Hepatocyte (in vitro differentiated cells): ENCODE measurements around the gene C15orf62. TPM values are rescaled to one million over a fixed set of nuclear protein-coding genes. Genes with fewer than 3 reads are reported as not detected.

Source experiments
- DNase-seq: peaks from one replicate; pipeline ENCODE4 v3.0.0-alpha.2; 2016; ENCODE audit warnings: low spot score
- H2AFZ ChIP-seq: fragments of 200-600 bp; sonication (generic); 2 replicates; pipeline ENCODE4 v1.6.0; 2016; ENCODE audit warnings: antibody characterized with exemption, mild to moderate bottlenecking
- H3K27ac ChIP-seq: fragments of 200-600 bp; sonication (generic); 2 replicates; pipeline ENCODE4 v1.5.1; 2016; ENCODE audit warnings: mild to moderate bottlenecking
- H3K27me3 ChIP-seq: fragments of 200-600 bp; sonication (generic); 2 replicates; pipeline ENCODE4 v1.6.1; 2016
- H3K36me3 ChIP-seq: fragments of 200-600 bp; sonication (generic); replicated peaks from 2 replicates; pipeline ENCODE4 v1.5.1; 2016; ENCODE audit warnings: low read depth; ENCODE audit not compliant: insufficient read depth
- H3K4me1 ChIP-seq: fragments of 200-600 bp; sonication (generic); 2 replicates; pipeline ENCODE4 v1.5.1; 2016; ENCODE audit warnings: mild to moderate bottlenecking, moderate library complexity; ENCODE audit not compliant: insufficient read depth
- H3K4me2 ChIP-seq: fragments of 200-600 bp; sonication (generic); 2 replicates; pipeline ENCODE4 v1.6.0; 2016
- H3K4me3 ChIP-seq: fragments of 200-600 bp; sonication (generic); 2 replicates; pipeline ENCODE4 v1.5.1; 2016; ENCODE audit warnings: mild to moderate bottlenecking
- H3K79me2 ChIP-seq: fragments of 200-600 bp; sonication (generic); 2 replicates; pipeline ENCODE4 v1.6.0; 2017; ENCODE audit warnings: mild to moderate bottlenecking
- H3K9me2 ChIP-seq: fragments of 200-600 bp; sonication (generic); replicated peaks from 2 replicates; pipeline ENCODE4 v1.6.0; 2017; ENCODE audit warnings: mild to moderate bottlenecking; ENCODE audit not compliant: insufficient read depth
- H3K9me3 ChIP-seq: fragments of 200-600 bp; sonication (generic); 2 replicates; pipeline ENCODE4 v1.5.1; 2016; ENCODE audit warnings: low read depth, mild to moderate bottlenecking
- H4K20me1 ChIP-seq: fragments of 200-600 bp; sonication (generic); 2 replicates; pipeline ENCODE4 v1.6.0; 2016; ENCODE audit warnings: mild to moderate bottlenecking; ENCODE audit not compliant: insufficient read depth, poor library complexity, severe bottlenecking
- CTCF ChIP-seq: fragments of 200-600 bp; sonication (generic); IDR thresholded peaks from 2 replicates; pipeline ENCODE4 v1.5.1; 2016; ENCODE audit warnings: antibody characterized with exemption, mild to moderate bottlenecking; ENCODE audit not compliant: poor library complexity
- EZH2 ChIP-seq: fragments of 200-600 bp; sonication (generic); IDR thresholded peaks from 2 replicates; pipeline ENCODE4 v1.6.1; 2016; ENCODE audit warnings: antibody characterized with exemption, mild to moderate bottlenecking, borderline replicate concordance
- EZH2phosphoT487 ChIP-seq: fragments of 200-600 bp; sonication (generic); IDR thresholded peaks from one replicate; pipeline ENCODE4 v1.6.1; 2018; ENCODE audit warnings: antibody characterized with exemption, mild to moderate bottlenecking, low read depth, moderate library complexity; ENCODE audit not compliant: unreplicated experiment, severe bottlenecking
- WGBS: methylation state at CpG from one replicate; pipeline ENCODE4 v1.1.6; 2016; ENCODE audit warnings: low lambda C conversion rate; ENCODE audit errors: missing lambda C conversion rate; 5-methylcytosine and 5-hydroxymethylcytosine counted together
- polyA plus RNA-seq: library from polyadenylated mRNA; unstranded; fragments of >200 nt; fragmentation: Nextera tagmentation; extraction: Ambion mirVana; gene quantifications from 2 replicates; pipeline ENCODE4 v1.2.1, GENCODE V29; 2016
- total RNA-seq: library from RNA; depleted of rRNA; stranded (reverse); fragments of >200 nt; gene quantifications from 2 replicates; pipeline ENCODE4 v1.2.3, GENCODE V29; 2014

Gene C15orf62
- total and polyA plus RNA-seq, 2 experiments from 2014 or later: 0.43 to 0.97 TPM

- no peaks in the 10 kb centered on the region for H3K9me3 ChIP-seq
- H3K27me3 ChIP-seq: no peaks in the 10 kb centered on the region
- no peak overlapping the region for H3K4me2 ChIP-seq
- peaks cover 33% of the 10 kb centered on the region for H3K79me2 ChIP-seq
- no peak for TF ChIP-seq EZH2
- TF ChIP-seq CTCF: peak; percentile 67
- no peak for TF ChIP-seq EZH2phosphoT487
- no peaks in the 10 kb centered on the region for H3K9me2 ChIP-seq
- peak; percentile 86 for DNase-seq
- 64% methylated on average over 8 of the region's 8 CpGs for WGBS
- H4K20me1 ChIP-seq: no peaks in the 10 kb centered on the region
- peaks cover 12% of the 10 kb centered on the region for H3K4me1 ChIP-seq
- H2AFZ ChIP-seq: no peak overlapping the region
- no peak overlapping the region for H3K27ac ChIP-seq
- H3K36me3 ChIP-seq: no peaks in the 10 kb centered on the region
- no peak overlapping the region for H3K4me3 ChIP-seq
Observed at GRCh38 chr15:40782609-40783227, 12.9 kb downstream of the C15orf62 start.

DNA sequence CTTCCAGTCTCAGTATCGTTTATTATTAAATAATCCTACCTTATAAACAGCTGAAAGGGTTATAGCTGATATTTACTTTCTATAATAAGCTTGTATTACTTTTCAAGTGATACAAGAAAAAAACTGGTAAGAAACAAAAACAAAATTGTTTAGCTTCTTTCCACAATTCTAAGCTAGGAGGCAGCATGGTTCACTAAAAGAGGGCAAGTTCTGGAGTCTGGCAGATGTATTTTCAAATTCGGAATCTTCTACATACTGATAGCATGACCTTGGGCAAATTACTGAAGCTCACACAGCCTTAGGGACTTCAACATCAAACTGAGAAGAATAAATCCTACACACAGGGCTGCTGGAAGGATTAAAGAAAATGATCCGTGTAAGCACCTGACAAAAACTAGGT, 15.4 kb downstream of the C15orf62 start:
- DNase-seq: no peak
- Histone ChIP-seq H3K79me2 (peaks cover 42% of the 10 kb centered on the region), H2AFZ (no peak overlapping the region), H4K20me1 (no peaks in the 10 kb centered on the region), H3K9me2 (no peaks in the 10 kb centered on the region), H3K4me1 (peaks cover 16% of the 10 kb centered on the region), H3K36me3 (no peaks in the 10 kb centered on the region), H3K4me2 (no peak overlapping the region), H3K27me3 (no peaks in the 10 kb centered on the region), H3K27ac (no peak overlapping the region), H3K9me3 (no peaks in the 10 kb centered on the region), H3K4me3 (no peak overlapping the region)
- TF ChIP-seq CTCF (peak; percentile 31), EZH2phosphoT487 (no peak), EZH2 (no peak)
- 87% methylated on average over 3 of the region's 3 CpGs for WGBS

DNA sequence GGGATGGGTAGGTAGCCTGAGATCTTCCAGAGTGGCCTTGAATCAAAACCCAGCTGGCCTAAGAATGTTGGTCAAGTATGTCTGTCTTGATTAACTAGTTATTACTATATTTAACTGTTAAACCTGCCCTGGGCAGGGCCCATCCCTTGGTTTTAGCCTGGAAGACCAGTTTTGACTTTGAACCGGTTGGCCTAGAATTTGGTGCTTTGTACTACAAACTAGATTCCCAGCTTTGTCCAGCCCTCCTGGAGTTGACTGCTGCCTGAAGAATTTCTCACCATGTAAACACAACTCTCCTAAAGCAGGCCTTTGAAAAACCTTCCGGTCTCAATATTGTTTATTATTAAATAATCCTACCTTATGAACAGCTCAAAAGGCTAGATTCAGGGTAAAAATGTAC, 16.0 kb downstream of the C15orf62 start:
- Histone ChIP-seq H3K9me3 (no peaks in the 10 kb centered on the region), H4K20me1 (no peaks in the 10 kb centered on the region), H3K27me3 (no peaks in the 10 kb centered on the region), H3K36me3 (no peaks in the 10 kb centered on the region), H3K79me2 (peaks cover 44% of the 10 kb centered on the region), H3K4me2 (no peak overlapping the region), H3K9me2 (no peaks in the 10 kb centered on the region), H2AFZ (no peak overlapping the region), H3K27ac (peak overlapping the region; percentile 83), H3K4me3 (no peak overlapping the region), H3K4me1 (peaks cover 16% of the 10 kb centered on the region)
- DNase-seq: no peak
- TF ChIP-seq EZH2 (no peak), CTCF (no peak), EZH2phosphoT487 (no peak)
- WGBS: 70% methylated on average over 2 of the region's 2 CpGs
